Spleen (tissue), 10 donors: Measurements from ENCODE around the gene MC1R. TPM values are rescaled to one million over a fixed set of nuclear protein-coding genes. Genes with fewer than 3 reads are reported as not detected.

ENCODE experiments used
- polyA plus RNA-seq, 3 donors: library from polyadenylated mRNA; stranded (reverse); fragments of 200-250 nt; gene quantifications; one replicate each; pipeline ENCODE4 v1.2.1, GENCODE V29; 2013
- total RNA-seq, 7 donors: library from RNA; depleted of rRNA in 3 of 7; stranded (reverse); fragments of >200 nt in 3 of 7; fragmentation: NEBNext Ultra II Directional in 4 of 7; extraction: Animal tissue kit (Norgen Biotek cat#: 25700) in 4 of 7; gene quantifications; one replicate each; pipeline versions ENCODE4 v1.1.0 to v1.2.1, GENCODE V29; 2016 to 2021
- donor health status: healthy with polysubstance abuse.
- donor health status: DM: no; HTN: no; CAD: no; lungs with moderate emphysema.
- donor health status: DM: no; HTN: no; CAD: no.
- donor health status: Bipolar disorder and iron deficiency.
- donor health status: healthy.
- donor health status: DM: no; HTN: no; CAD: no.
- donor health status: DM: yes; HTN: yes; CAD: no.

MC1R gene
- total and polyA plus RNA-seq, 10 donors: 2.4 to 12.5 (median 4.5) TPM

Other genes with a start within 250 kb of the MC1R start
- 100 to 1,000 TPM in 2 of 7 donors, 10 to 100 TPM in 5; 47.6 to 114 (median 76.3) TPM for gene CDK10, start 232.2 kb upstream of the MC1R start, total RNA-seq
- gene CDK10, start 232.2 kb upstream of the MC1R start, polyA plus RNA-seq: 100 to 1,000 TPM in 2 of 3 donors, 10 to 100 TPM in 1; 74.4 to 201 (median 134) TPM
- 10 to 100 TPM in 6 of 7 donors, 1 to 10 TPM in 1; 6.8 to 16.9 (median 10.5) TPM for gene SPATA2L, start 217.2 kb upstream of the MC1R start, total RNA-seq
- gene SPATA2L, start 217.2 kb upstream of the MC1R start, polyA plus RNA-seq: 1 to 10 TPM; 4.6 to 6.3 (median 5.7) TPM
- 10 to 100 TPM in 6 of 7 donors, 1 to 10 TPM in 1; 6.0 to 28.8 (median 19.2) TPM for gene VPS9D1, start 198.0 kb upstream of the MC1R start, total RNA-seq
- 10 to 100 TPM in 2 of 3 donors, 1 to 10 TPM in 1; 7.4 to 37.2 (median 34.5) TPM for gene VPS9D1, start 198.0 kb upstream of the MC1R start, polyA plus RNA-seq
- gene ZNF276, start 197.3 kb upstream of the MC1R start, total RNA-seq: 10 to 100 TPM; 59.0 to 83.7 (median 65.3) TPM
- 10 to 100 TPM; 28.9 to 63.6 (median 42.9) TPM for gene ZNF276, start 197.3 kb upstream of the MC1R start, polyA plus RNA-seq
- gene FANCA, start 102.2 kb upstream of the MC1R start, total RNA-seq: 10 to 100 TPM; 15.7 to 28.9 (median 18.0) TPM
- gene FANCA, start 102.2 kb upstream of the MC1R start, polyA plus RNA-seq: 10 to 100 TPM; 11.5 to 15.3 (median 14.5) TPM
- gene SPIRE2, start 90.4 kb upstream of the MC1R start, total RNA-seq: 1 to 10 TPM; 1.2 to 3.2 (median 2.8) TPM
- 1 to 10 TPM in 1 of 3 donors, under 1 TPM in 2; 0.80 to 1.3 (median 0.98) TPM for gene SPIRE2, start 90.4 kb upstream of the MC1R start, polyA plus RNA-seq
- 100 to 1,000 TPM; 145 to 305 (median 233) TPM for gene TCF25, start 45.3 kb upstream of the MC1R start, total RNA-seq
- gene TCF25, start 45.3 kb upstream of the MC1R start, polyA plus RNA-seq: 100 to 1,000 TPM; 113 to 412 (median 334) TPM
- gene TUBB3, start 4.5 kb downstream of the MC1R start, total RNA-seq: 1 to 10 TPM in 3 of 7 donors, under 1 TPM in 2, not detected in 2; 0.43 to 2.4 (median 1.4) TPM
- gene TUBB3, start 4.5 kb downstream of the MC1R start, polyA plus RNA-seq: 1 to 10 TPM in 1 of 3 donors, under 1 TPM in 2; 0.41 to 4.3 (median 0.80) TPM
- gene DEF8, start 29.9 kb downstream of the MC1R start, total RNA-seq: 100 to 1,000 TPM in 1 of 7 donors, 10 to 100 TPM in 6; 55.3 to 104 (median 72.4) TPM
- 10 to 100 TPM; 25.7 to 38.0 (median 33.8) TPM for gene DEF8, start 29.9 kb downstream of the MC1R start, polyA plus RNA-seq
- 1 to 10 TPM in 6 of 7 donors, under 1 TPM in 1; 0.66 to 3.7 (median 1.8) TPM for gene DBNDD1, start 100.6 kb downstream of the MC1R start, total RNA-seq
- gene DBNDD1, start 100.6 kb downstream of the MC1R start, polyA plus RNA-seq: 1 to 10 TPM in 2 of 3 donors, under 1 TPM in 1; 0.87 to 1.9 (median 1.6) TPM
- gene PRDM7, start 158.5 kb downstream of the MC1R start, total RNA-seq: not detected
- gene PRDM7, start 158.5 kb downstream of the MC1R start, polyA plus RNA-seq: not detected